Measurements from ENCODE around the gene RSPO3. TPM values are rescaled to one million over a fixed set of nuclear protein-coding genes. Genes with fewer than 3 reads are reported as not detected.

The RSPO3 gene
- total RNA-seq, 3 donors from 2014 or later (not counting 1 experiment from before 2014, with no cell fraction given) = not detected

- WGBS (ENCODE audit: insufficient coverage) = 74% methylated on average over 4 of the region's 4 CpGs
- Mint-ChIP-seq H3K4me3 (no peak overlapping the region), H3K27me3 (ENCODE audit: low read depth in 2 of 2) (peaks cover 0 to under 1% of the 10 kb centered on the region in 2 donors), H3K27ac (no peak overlapping the region), H3K4me1 (no peaks in the 10 kb centered on the region), H3K36me3 (no peaks in the 10 kb centered on the region), H3K9me3 (no peaks in the 10 kb centered on the region)
- no peaks in the 10 kb centered on the region for H3K36me3 ChIP-seq (ENCODE audit: control insufficient read depth, insufficient read depth, low read length)
- peaks cover 2% of the 10 kb centered on the region for H3K27me3 ChIP-seq (ENCODE audit: control insufficient read depth, insufficient read depth, low read length)
- H3K4me1 ChIP-seq (ENCODE audit: control insufficient read depth, insufficient read depth, low read length) = no peaks in the 10 kb centered on the region
- no peaks in the 10 kb centered on the region for H3K9me3 ChIP-seq (ENCODE audit: control insufficient read depth, insufficient read depth, low read length)
- ATAC-seq = no peak
- no peak overlapping the region for H3K4me3 ChIP-seq (ENCODE audit: low read length)
- no peak for DNase-seq
- no peak for TF ChIP-seq CTCF (IDR thresholded peaks at IDR 0.05)
- intact Hi-C loops (cut with micrococcal nuclease) = no loop called here
- H3K27ac ChIP-seq (ENCODE audit: low read length) = no peak overlapping the region
Observed at GRCh38 chr6:127136786-127137185, 18.3 kb downstream of the RSPO3 start.

GRCh38 chr6:127146932-127147331 lies 28.5 kb downstream of the RSPO3 start:
- no peaks in the 10 kb centered on the region for H3K36me3 ChIP-seq (ENCODE audit: control insufficient read depth, insufficient read depth, low read length)
- no peak for ATAC-seq
- Mint-ChIP-seq H3K9me3 (peaks cover 3 to 4% of the 10 kb centered on the region in 2 donors), H3K4me3 (no peak overlapping the region), H3K4me1 (no peaks in the 10 kb centered on the region), H3K36me3 (no peaks in the 10 kb centered on the region), H3K27ac (no peak overlapping the region), H3K27me3 (ENCODE audit: low read depth in 2 of 2) (peaks cover 0 to 9% of the 10 kb centered on the region in 2 donors)
- 7% methylated on average over 3 of the region's 5 CpGs for WGBS (ENCODE audit: insufficient coverage)
- H3K27me3 ChIP-seq (ENCODE audit: control insufficient read depth, insufficient read depth, low read length) = no peaks in the 10 kb centered on the region
- no peak for DNase-seq
- H3K9me3 ChIP-seq (ENCODE audit: control insufficient read depth, insufficient read depth, low read length) = no peaks in the 10 kb centered on the region
- H3K4me3 ChIP-seq (ENCODE audit: low read length) = no peak overlapping the region
- intact Hi-C loops (cut with micrococcal nuclease) = no loop called here
- H3K4me1 ChIP-seq (ENCODE audit: control insufficient read depth, insufficient read depth, low read length) = no peaks in the 10 kb centered on the region
- TF ChIP-seq CTCF (IDR thresholded peaks at IDR 0.05) = no peak
- H3K27ac ChIP-seq (ENCODE audit: low read length) = no peak overlapping the region

- no peaks in the 10 kb centered on the region for H3K9me3 ChIP-seq (ENCODE audit: control insufficient read depth, insufficient read depth, low read length)
- Mint-ChIP-seq H3K27me3 (ENCODE audit: low read depth in 2 of 2) (peaks cover 0 to 9% of the 10 kb centered on the region in 2 donors), H3K36me3 (no peaks in the 10 kb centered on the region), H3K9me3 (peaks cover 3 to 4% of the 10 kb centered on the region in 2 donors), H3K4me1 (no peaks in the 10 kb centered on the region), H3K27ac (no peak overlapping the region), H3K4me3 (no peak overlapping the region)
- H3K36me3 ChIP-seq (ENCODE audit: control insufficient read depth, insufficient read depth, low read length) = no peaks in the 10 kb centered on the region
- 80% methylated on average over 1 of the region's 2 CpGs for WGBS (ENCODE audit: insufficient coverage)
- H3K4me3 ChIP-seq (ENCODE audit: low read length) = no peak overlapping the region
- H3K4me1 ChIP-seq (ENCODE audit: control insufficient read depth, insufficient read depth, low read length) = no peaks in the 10 kb centered on the region
- no peak for DNase-seq
- TF ChIP-seq CTCF (IDR thresholded peaks at IDR 0.05) = no peak
- H3K27ac ChIP-seq (ENCODE audit: low read length) = no peak overlapping the region
- no peak for ATAC-seq
- intact Hi-C loops (cut with micrococcal nuclease) = no loop called here
- no peaks in the 10 kb centered on the region for H3K27me3 ChIP-seq (ENCODE audit: control insufficient read depth, insufficient read depth, low read length)
Observed at GRCh38 chr6:127147534-127147933, 29.1 kb downstream of the RSPO3 start.

- intact Hi-C loops (cut with micrococcal nuclease) = no loop called here
- no peaks in the 10 kb centered on the region for H3K9me3 ChIP-seq (ENCODE audit: control insufficient read depth, insufficient read depth, low read length)
- peaks cover 3 to 4% of the 10 kb centered on the region in 2 donors for H3K9me3 Mint-ChIP-seq
- ATAC-seq = no peak
- WGBS (ENCODE audit: insufficient coverage) = 76% methylated on average over 2 of the region's 3 CpGs
- DNase-seq = no peak
- H3K4me3 Mint-ChIP-seq = no peak overlapping the region
- H3K27me3 Mint-ChIP-seq (ENCODE audit: low read depth in 2 of 2) = peaks cover 0 to 9% of the 10 kb centered on the region in 2 donors
- H3K27ac ChIP-seq (ENCODE audit: low read length) = no peak overlapping the region
- H3K4me1 ChIP-seq (ENCODE audit: control insufficient read depth, insufficient read depth, low read length) = no peaks in the 10 kb centered on the region
- no peak for TF ChIP-seq CTCF (IDR thresholded peaks at IDR 0.05)
- H3K36me3 Mint-ChIP-seq = no peaks in the 10 kb centered on the region
- H3K36me3 ChIP-seq (ENCODE audit: control insufficient read depth, insufficient read depth, low read length) = no peaks in the 10 kb centered on the region
- H3K27ac Mint-ChIP-seq = no peak overlapping the region
- no peak overlapping the region for H3K4me3 ChIP-seq (ENCODE audit: low read length)
- H3K4me1 Mint-ChIP-seq = no peaks in the 10 kb centered on the region
- no peaks in the 10 kb centered on the region for H3K27me3 ChIP-seq (ENCODE audit: control insufficient read depth, insufficient read depth, low read length)
Observed at GRCh38 chr6:127148511-127148910, 30.0 kb downstream of the RSPO3 start.

Measured in natural killer cell (primary cell).